ENCODE measurements around the gene SRR. TPM values are rescaled to one million over a fixed set of nuclear protein-coding genes. Genes with fewer than 3 reads are reported as not detected.

SRR gene
- total RNA-seq, 1 experiment from 2014 or later: 5.6 TPM

DNA sequence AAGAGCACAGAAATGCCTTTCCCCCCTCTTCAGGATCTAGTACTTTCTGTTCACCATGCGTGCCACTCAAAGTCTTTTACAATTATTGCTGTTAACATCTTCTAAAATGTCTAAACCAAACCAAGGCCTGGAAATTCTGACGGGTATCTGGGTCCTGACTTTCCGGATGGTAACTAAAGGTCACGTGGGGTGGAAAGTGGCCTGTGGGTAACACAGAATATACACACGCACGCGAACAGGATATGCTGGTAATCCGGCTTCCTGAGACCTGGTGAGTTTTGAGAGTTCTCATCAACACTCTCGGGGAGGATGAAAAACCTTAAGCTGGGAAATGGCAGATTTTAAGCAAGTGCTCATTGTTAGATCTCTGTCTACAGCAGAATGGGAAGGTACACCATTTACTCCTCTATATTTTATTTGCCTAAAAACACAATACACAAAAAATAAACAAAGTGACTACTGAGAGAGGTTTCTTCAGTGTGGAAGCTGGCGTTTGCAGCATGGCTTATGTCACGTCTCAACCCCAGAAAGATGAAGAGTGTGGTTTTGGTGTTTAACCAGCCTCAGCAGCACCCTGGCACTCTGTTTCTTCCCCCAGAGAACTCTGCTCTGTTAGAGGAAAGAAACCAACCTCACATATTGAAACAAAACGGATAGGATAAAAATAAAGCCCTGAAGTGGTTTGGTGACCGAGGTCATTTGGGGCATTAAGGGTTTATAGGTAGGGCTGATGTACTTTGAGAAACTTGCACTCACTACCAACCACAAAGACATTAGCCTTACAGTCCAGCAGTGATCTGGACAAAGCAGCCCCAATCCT lies 37.5 kb upstream of the SRR start:
- Histone ChIP-seq H3K27me3 (ENCODE audit: insufficient read depth, low read length) (no peaks in the 10 kb centered on the region), H2BK12ac (ENCODE audit: insufficient read length, low read depth, low read length) (no peak overlapping the region), H4K91ac (ENCODE audit: insufficient read length, low read depth, low read length) (no peak overlapping the region), H3K4me1 (ENCODE audit: insufficient read depth, low read length) (no peaks in the 10 kb centered on the region), H3K4ac (ENCODE audit: low read depth, low read length) (no peak overlapping the region), H2AK5ac (ENCODE audit: insufficient read length, low read length) (no peak overlapping the region), H3K79me1 (ENCODE audit: insufficient read depth, low read depth, low read length, poor library complexity, severe bottlenecking) (no peaks in the 10 kb centered on the region), H3K14ac (ENCODE audit: insufficient read depth, low read length) (no peak overlapping the region), H3K56ac (ENCODE audit: insufficient read length, low read depth, low read length) (no peak overlapping the region), H3K9me3 (ENCODE audit: control insufficient read depth, low read depth, low read length) (no peaks in the 10 kb centered on the region), H3K79me2 (ENCODE audit: insufficient read depth, low read length) (no peaks in the 10 kb centered on the region), H3T11ph (ENCODE audit: low read length) (no peak overlapping the region), H3K23me2 (ENCODE audit: insufficient read length, low read depth, low read length, poor library complexity, severe bottlenecking) (no peaks in the 10 kb centered on the region), H3K4me2 (ENCODE audit: insufficient read depth, insufficient read length, low read length) (no peak overlapping the region), H3K27ac (ENCODE audit: insufficient read length, low read depth, low read length) (no peak overlapping the region), H3K9ac (ENCODE audit: extremely low read depth, insufficient read length, low read length) (no peak overlapping the region), H2BK5ac (ENCODE audit: insufficient read length, low read length) (no peak overlapping the region), H4K20me1 (ENCODE audit: control insufficient read depth, insufficient read depth, insufficient read length) (no peaks in the 10 kb centered on the region), H4K8ac (replicated peaks; ENCODE audit: insufficient read length, low read depth, low read length) (no peak overlapping the region), H3K18ac (ENCODE audit: insufficient read length, low read depth, low read length) (no peak overlapping the region), H2AFZ (ENCODE audit: low read length) (no peak overlapping the region), H3K23ac (ENCODE audit: insufficient read length, low read depth, low read length) (no peak overlapping the region), H2BK15ac (ENCODE audit: low read depth, low read length) (no peak overlapping the region), H2BK120ac (ENCODE audit: low read depth, low read length, poor library complexity, severe bottlenecking) (no peak overlapping the region), H4K5ac (ENCODE audit: insufficient read length, low read depth, low read length) (no peak overlapping the region), H2BK20ac (ENCODE audit: low read depth, low read length, poor library complexity, severe bottlenecking) (no peak overlapping the region)
- no peaks in the 10 kb centered on the region for H3K9me3 Mint-ChIP-seq
- H3K27ac Mint-ChIP-seq: no peak overlapping the region; a peak in 1 of 7 replicates
- no CpG with 5 or more reads among the region's 13 CpGs for WGBS (ENCODE audit: extremely low coverage, insufficient read length, low lambda C conversion rate)
- DNase-seq: no peak
- H3K4me3 Mint-ChIP-seq: no peak overlapping the region
- no peaks in the 10 kb centered on the region for H3K4me1 Mint-ChIP-seq
- TF ChIP-seq, protein P1, sequence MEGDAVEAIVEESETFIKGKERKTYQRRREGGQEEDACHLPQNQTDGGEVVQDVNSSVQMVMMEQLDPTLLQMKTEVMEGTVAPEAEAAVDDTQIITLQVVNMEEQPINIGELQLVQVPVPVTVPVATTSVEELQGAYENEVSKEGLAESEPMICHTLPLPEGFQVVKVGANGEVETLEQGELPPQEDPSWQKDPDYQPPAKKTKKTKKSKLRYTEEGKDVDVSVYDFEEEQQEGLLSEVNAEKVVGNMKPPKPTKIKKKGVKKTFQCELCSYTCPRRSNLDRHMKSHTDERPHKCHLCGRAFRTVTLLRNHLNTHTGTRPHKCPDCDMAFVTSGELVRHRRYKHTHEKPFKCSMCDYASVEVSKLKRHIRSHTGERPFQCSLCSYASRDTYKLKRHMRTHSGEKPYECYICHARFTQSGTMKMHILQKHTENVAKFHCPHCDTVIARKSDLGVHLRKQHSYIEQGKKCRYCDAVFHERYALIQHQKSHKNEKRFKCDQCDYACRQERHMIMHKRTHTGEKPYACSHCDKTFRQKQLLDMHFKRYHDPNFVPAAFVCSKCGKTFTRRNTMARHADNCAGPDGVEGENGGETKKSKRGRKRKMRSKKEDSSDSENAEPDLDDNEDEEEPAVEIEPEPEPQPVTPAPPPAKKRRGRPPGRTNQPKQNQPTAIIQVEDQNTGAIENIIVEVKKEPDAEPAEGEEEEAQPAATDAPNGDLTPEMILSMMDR (conservative IDR thresholded peaks at IDR 0.05): no peak
- peaks cover 0 to 29% (median 4%) of the 10 kb centered on the region in 3 experiments; a peak in 4 of 7 replicates for H3K36me3 Mint-ChIP-seq (ENCODE audit: insufficient read depth in 1 of 3, low read depth in 3 of 3)
- H3K27me3 Mint-ChIP-seq (ENCODE audit: low read depth): no peaks in the 10 kb centered on the region

Data from H9 (cell line).